ENCODE measurements around the gene COG8.

The COG8 gene

GRCh38 chr16:69283851-69284250 lies 55.5 kb downstream of the COG8 start:
- no peak for DNase-seq

GRCh38 chr16:69277413-69277812 lies 62.0 kb downstream of the COG8 start:
- no peak for DNase-seq
